Activated T-cell treated with anti-CD3 and anti-CD28 coated beads, Interleukin-2, amount 50 U/mL, for 24 hours (primary cell): ENCODE data around the gene PEX11B.
A peak's percentile ranks its signal among the peaks of the same experiment; 100 is the strongest.

Experiments
- DNase-seq: peaks from one replicate; pipeline ENCODE4 v3.0.0-alpha.2; 2020
- H3K27ac Mint-ChIP-seq: 2 replicates; pipeline ENCODE4 v1.8.0; 2020; ENCODE audit warnings: mild to moderate bottlenecking, mixed read lengths
- H3K27me3 Mint-ChIP-seq: 2 replicates; pipeline ENCODE4 v1.8.0; 2020; ENCODE audit warnings: mixed read lengths
- H3K36me3 Mint-ChIP-seq: 2 replicates; pipeline ENCODE4 v1.8.0; 2020; ENCODE audit warnings: low read depth, mixed read lengths
- H3K4me1 Mint-ChIP-seq: 2 replicates; pipeline ENCODE4 v1.8.0; 2020; ENCODE audit warnings: low read depth, mixed read lengths
- H3K4me3 Mint-ChIP-seq: 2 replicates; pipeline ENCODE4 v1.8.0; 2020; ENCODE audit warnings: mild to moderate bottlenecking, moderate library complexity, mixed read lengths
- H3K9me3 Mint-ChIP-seq: 2 replicates; pipeline ENCODE4 v1.8.0; 2020; ENCODE audit warnings: mixed read lengths

PEX11B gene, protein sequence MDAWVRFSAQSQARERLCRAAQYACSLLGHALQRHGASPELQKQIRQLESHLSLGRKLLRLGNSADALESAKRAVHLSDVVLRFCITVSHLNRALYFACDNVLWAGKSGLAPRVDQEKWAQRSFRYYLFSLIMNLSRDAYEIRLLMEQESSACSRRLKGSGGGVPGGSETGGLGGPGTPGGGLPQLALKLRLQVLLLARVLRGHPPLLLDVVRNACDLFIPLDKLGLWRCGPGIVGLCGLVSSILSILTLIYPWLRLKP

DNA sequence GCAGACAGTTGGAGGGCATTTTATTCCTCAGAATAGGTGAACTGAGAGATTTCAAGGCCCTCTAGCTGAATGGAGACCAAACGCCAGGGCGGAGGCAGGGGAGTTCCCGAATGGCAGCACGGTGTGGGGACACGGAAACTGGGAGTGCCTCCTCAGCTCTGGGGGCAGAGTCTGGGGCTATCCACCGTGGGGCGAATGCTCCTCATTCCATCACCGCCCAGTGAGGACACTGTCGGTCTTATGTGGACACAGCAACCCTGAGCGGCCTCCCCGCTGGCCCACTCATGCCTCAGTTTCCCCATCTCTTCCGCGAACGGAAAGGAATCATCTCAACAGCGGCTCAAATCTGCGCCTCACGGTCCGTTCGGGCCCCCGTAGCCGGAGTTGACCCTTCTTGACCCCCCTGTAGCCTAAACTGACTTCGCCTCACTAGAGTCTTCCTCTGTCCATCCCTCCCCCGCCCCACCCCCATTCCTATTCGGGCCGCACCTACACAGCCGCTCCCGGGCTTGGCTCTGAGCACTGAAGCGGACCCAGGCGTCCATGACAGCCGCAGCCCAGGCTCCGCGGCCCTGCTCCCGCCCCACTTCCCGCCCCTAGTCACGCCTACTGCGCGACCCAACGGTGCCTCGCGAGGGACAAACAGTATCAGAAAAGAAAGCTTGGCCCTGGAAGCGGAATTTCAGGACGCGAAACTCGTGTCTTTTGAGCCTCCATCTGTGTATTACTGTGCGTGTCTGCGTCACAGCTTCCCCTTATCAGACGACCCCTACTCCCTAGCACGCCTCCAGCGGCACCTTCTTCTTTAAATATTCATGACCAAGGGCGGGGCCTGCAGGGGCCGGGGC is at the start of gene PEX11B:
Gene PEX11B (minus strand): TSS at position 574 of the 848 bp plus-strand sequence. CDS start 29 bp downstream, at position 545.
- peak within 1 kb of the TSS; percentile 93 for H3K4me3 Mint-ChIP-seq
- peaks cover 75% of the 10 kb centered on the region for H3K36me3 Mint-ChIP-seq
- peaks cover 63% of the 10 kb centered on the region for H3K4me1 Mint-ChIP-seq
- H3K27me3 Mint-ChIP-seq: no peaks in the 10 kb centered on the region
- peak within 1 kb of the TSS; percentile 97 for H3K27ac Mint-ChIP-seq
- DNase-seq: peak; percentile 96
- H3K9me3 Mint-ChIP-seq: no peaks in the 10 kb centered on the region

DNA sequence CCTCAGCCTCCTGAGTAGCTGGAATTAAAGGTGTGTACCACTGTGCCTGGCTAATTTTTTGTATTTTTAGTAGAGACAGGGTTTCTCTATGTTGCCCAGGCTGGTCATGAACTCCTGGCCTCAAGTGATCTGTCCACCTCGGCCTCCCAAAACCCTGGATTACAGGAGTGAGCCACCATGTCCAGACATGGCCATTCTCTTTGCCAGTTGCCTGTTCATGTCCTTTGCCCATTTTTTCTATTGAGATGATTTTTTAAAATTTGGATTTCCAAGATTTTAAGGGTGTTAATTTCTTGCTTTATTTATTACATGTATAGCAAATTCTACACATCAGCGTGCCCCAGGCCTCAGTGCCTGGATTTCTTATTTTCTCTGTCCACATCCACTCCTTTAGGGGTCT is 48.8 kb upstream of the PEX11B start:
- Mint-ChIP-seq H3K9me3 (peaks cover 4% of the 10 kb centered on the region), H3K36me3 (peaks cover 19% of the 10 kb centered on the region), H3K4me1 (peaks cover 41% of the 10 kb centered on the region), H3K27me3 (no peaks in the 10 kb centered on the region), H3K27ac (no peak overlapping the region), H3K4me3 (no peak overlapping the region)
- DNase-seq: no peak

DNA sequence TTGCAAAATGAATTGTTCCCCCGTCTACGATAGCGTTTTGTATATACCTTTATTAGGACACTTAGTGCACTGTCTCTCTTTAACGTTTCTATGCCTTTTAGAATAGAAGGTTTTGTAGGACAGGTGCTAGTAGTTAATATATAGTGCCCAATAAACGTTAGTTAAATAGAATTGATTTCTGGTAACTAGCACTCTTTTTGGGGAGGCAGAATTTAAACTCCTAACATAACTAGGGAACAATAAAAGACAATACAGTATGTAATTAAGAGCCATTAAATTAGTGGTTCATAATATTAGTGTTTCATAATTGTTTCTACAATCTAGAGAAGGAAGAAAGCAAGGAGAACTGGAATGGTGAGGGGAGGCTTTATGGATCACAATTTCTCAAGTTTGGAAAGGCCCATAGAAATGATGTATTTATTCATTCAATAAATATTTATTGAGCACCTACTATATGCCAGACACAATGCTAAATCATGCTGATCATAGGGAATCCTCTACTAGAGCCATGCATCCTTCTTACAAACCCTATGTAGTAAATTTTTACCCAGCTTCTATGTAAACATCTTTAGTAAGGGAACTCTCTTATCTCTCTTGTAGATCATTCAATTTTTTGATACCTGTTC is 46.7 kb upstream of the PEX11B start:
- Mint-ChIP-seq H3K27me3 (no peaks in the 10 kb centered on the region), H3K4me1 (peaks cover 56% of the 10 kb centered on the region), H3K27ac (peak overlapping the region; percentile 96), H3K4me3 (peak overlapping the region; percentile 96), H3K36me3 (peaks cover 32% of the 10 kb centered on the region), H3K9me3 (peaks cover 4% of the 10 kb centered on the region)
- no peak for DNase-seq

DNA sequence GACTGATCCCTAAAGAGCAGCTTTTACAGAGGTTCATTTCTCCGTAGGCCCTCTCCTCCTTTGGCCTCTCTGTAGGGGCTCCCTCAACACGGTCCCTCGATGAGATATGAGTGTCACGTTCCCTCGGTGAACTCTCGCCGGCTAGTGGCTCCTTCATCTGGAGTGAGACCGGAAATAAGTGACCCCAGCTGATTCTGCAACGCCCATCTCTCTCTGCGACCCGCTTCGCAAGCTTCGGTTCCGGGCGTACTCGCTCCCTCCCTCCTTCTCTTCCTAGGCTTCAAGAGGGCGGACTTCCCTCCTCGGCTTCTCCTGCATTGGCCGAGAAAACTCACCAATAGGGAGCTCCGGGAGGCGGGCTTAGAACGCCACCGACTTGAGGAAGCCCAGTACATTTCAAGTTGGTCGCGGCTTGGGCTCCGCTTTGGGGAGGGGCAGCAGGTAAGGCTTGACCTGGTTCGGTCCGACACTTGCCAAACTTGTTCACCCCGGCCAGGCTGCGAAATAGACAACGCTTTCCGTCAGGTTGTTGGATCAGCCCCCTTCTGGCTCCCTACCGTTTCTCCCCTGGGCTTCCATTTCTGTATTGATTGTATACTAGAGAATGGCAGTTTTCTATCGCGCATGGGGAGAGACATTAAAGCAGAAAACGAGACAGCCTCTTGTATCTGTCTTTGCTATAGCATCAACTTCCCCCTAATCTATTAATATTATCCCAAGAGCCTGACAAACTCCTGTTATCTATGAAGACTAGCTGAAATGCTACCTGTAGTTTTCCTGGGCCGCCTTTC is 46.0 kb upstream of the PEX11B start, which contains the start of the genes ANKRD34A and POLR3GL:
Gene ANKRD34A (minus strand): TSS at position 248 of the 791 bp plus-strand sequence. CDS start 2,816 bp downstream, outside the sequence.
Gene POLR3GL (plus strand): TSS at position 363 of the 791 bp plus-strand sequence. CDS start 10,176 bp downstream, outside the sequence.
- H3K4me1 Mint-ChIP-seq: peaks cover 63% of the 10 kb centered on the region
- peak within 1 kb of the TSS; percentile 96 for H3K27ac Mint-ChIP-seq
- H3K4me3 Mint-ChIP-seq: peak within 1 kb of the TSS; percentile 96
- peak; percentile 90 for DNase-seq
- H3K27me3 Mint-ChIP-seq: no peaks in the 10 kb centered on the region
- H3K36me3 Mint-ChIP-seq: peaks cover 32% of the 10 kb centered on the region
- peaks cover 4% of the 10 kb centered on the region for H3K9me3 Mint-ChIP-seq

DNA sequence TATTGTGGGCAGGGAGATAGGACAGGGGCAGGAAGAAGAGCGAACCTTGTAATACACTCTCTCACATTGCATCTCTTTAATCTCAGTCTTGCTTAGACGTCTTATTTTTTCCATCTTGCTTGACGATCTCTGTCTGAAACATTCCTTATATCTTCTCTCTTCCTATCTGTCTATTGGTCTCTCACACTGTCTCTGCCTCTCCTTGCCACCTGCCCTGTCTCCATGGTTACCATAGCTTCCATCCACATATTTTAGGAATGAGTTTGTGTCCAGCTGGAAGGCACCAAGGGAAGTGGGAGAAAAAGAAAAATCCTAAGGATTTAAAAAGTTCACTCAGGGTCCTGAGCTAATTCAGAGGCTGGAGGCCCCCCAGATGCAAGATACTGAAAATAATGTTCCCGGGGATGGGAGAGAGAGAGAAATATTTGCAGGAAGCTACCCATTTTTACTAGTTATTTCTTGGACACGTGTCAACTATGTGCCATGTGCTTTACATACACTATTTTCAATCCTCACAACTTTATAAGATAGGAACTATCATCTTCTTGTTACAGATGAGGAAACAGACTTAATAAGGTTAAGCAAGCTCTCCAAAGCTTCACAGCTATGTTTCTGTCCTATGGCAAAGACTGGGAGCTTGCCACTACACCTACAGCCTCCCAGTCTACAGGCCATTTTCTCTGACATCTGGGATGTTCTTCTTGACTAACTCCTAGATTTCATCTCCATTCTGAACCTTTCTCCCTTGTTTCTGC is 44.9 kb upstream of the PEX11B start:
- no peak for DNase-seq
- peak overlapping the region; percentile 96 for H3K27ac Mint-ChIP-seq
- peaks cover 4% of the 10 kb centered on the region for H3K9me3 Mint-ChIP-seq
- H3K4me3 Mint-ChIP-seq: peak overlapping the region; percentile 96
- no peaks in the 10 kb centered on the region for H3K27me3 Mint-ChIP-seq
- peaks cover 29% of the 10 kb centered on the region for H3K36me3 Mint-ChIP-seq
- peaks cover 72% of the 10 kb centered on the region for H3K4me1 Mint-ChIP-seq

DNA sequence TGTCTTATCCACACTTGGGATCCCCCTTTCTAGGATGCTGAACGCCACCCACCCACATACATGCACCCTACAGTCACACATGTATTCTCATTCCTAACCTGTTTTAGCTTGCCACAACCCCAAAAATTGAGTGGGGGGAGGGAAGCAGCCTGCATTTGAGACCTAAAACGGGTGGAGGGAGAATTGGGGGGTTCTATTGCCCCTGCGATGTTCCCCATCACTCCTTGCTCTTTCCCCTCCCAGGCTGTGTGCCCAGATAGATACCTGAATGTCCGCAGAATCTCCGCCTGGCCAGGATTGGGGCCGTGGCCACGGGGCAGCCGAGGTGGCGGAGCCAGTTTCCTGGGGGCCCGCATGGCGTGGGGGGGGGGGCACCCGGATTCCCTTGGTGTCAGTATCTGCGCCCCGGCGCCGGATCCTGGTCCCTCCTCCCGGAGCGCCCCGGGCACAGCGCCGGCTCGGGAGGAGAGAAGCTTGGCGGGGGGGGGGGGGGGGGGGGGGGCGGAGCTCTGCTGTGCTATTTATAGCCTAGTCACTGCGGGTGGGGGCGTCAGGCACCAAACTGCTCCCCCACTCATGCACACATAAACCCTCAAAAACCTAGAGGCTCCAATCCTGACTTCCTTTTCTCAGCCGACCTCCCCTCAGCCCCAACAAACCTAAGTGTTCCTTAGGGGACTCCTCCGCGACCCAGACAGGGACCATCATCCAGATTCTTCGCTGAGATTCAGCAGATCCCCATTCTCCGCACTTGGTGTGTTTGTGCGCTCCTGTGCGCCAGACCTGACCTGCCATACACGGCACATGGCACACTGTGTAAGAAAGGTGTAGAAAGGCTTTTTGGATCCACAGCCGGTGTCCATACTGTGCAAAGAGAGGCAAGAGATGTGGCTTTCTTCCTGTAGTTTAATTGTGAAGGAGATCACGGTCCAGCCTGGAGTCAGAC is 43.9 kb upstream of the PEX11B start:
- H3K27ac Mint-ChIP-seq: peak overlapping the region; percentile 96
- peaks cover 24% of the 10 kb centered on the region for H3K36me3 Mint-ChIP-seq
- peak overlapping the region; percentile 96 for H3K4me3 Mint-ChIP-seq
- H3K4me1 Mint-ChIP-seq: peaks cover 73% of the 10 kb centered on the region
- DNase-seq: peak; percentile 73
- no peaks in the 10 kb centered on the region for H3K27me3 Mint-ChIP-seq
- H3K9me3 Mint-ChIP-seq: peaks cover 2% of the 10 kb centered on the region

DNA sequence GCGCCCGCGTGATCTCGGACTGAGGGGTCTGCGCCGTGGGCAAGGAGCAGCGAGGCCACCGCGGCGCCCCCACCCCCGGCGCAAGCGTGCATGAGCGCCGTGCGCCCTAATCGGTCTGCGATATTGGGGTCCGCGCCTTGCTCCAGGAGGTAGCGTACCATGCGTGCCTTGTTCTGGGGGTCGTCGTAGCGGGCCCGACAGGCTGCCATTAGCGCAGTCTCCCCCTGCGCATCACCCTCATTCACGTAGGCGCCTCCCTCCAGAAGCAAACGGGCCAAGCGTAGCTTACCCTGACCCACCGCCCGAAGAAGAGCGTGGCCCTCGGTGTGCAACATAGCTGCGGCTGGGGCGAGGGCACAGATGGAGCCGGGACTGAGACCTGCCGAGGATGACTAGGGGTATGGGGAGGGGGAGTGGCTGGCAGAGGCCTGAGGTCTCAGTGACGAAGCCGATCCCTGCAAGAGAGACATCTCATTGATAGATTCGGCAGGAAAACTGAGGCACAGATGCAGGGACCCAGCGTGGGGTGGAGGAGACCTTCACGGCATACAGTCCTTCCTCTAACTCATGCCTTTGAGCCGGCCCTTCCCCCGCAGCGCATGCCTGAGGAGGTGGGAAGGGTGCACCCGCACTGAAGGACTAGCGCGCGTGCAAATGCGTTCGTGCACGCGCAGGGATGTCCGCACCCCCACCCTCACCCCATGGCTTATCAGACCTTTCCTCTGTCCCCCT is 43.1 kb upstream of the PEX11B start:
- Mint-ChIP-seq H3K36me3 (peaks cover 28% of the 10 kb centered on the region), H3K4me1 (peaks cover 72% of the 10 kb centered on the region), H3K27ac (peak overlapping the region; percentile 93), H3K27me3 (no peaks in the 10 kb centered on the region), H3K4me3 (peak overlapping the region; percentile 96), H3K9me3 (no peaks in the 10 kb centered on the region)
- DNase-seq: peak; percentile 81

DNA sequence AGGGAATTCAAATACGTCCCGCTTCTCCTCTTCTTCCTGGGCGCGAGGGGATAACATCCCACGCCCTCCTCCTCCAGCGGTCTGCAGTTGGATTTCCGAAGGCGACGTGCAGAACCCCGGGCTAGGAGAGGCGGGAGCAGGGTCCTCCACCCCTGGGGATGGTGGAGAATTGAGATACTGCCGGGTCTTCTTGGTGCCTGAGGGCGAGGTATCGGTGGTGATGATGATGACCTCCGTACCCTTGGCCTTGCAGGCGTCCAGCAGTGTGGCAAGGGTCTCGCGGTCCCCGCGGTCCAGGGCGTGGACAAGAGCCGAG is 42.5 kb upstream of the PEX11B start:
- Mint-ChIP-seq H3K9me3 (no peaks in the 10 kb centered on the region), H3K36me3 (peaks cover 28% of the 10 kb centered on the region), H3K4me1 (peaks cover 76% of the 10 kb centered on the region), H3K4me3 (peak overlapping the region; percentile 96), H3K27me3 (no peaks in the 10 kb centered on the region), H3K27ac (peak overlapping the region; percentile 93)
- DNase-seq: no peak

DNA sequence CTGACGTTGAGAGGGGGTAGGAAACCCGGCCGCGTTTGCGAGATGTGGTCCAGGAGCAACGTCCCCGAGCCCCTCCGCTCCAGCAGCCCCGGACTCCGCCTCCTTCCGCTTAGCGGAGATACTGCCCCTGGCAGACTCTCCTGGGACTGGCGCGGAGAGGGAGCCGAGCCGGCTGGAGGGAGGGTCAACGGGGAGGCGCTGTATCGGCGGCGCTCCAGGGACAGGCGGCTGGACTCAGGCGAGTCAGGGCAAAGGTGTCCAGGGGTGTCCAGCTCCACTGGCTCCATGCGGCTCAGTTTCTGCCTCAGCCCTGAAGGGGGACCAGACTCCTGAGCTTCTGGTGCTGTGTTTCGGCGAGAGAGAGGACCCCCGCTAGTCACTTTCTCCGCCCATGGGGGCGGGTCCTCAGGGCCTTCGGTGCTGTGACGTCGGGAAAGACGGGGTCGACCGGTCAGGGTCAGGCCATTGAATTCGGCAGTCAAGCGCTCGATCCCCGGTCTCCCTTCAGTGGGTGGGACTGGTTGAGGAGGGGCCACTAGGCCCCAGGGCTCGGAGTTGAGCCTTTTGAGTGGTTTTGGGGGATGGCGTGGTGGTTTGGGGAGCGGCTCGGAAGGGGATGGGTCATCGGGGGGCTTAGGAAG is 42.1 kb upstream of the PEX11B start:
- H3K4me1 Mint-ChIP-seq: peaks cover 79% of the 10 kb centered on the region
- no peaks in the 10 kb centered on the region for H3K27me3 Mint-ChIP-seq
- peaks cover 28% of the 10 kb centered on the region for H3K36me3 Mint-ChIP-seq
- peak overlapping the region; percentile 96 for H3K4me3 Mint-ChIP-seq
- no peaks in the 10 kb centered on the region for H3K9me3 Mint-ChIP-seq
- peak overlapping the region; percentile 93 for H3K27ac Mint-ChIP-seq
- peak; percentile 72 for DNase-seq

DNA sequence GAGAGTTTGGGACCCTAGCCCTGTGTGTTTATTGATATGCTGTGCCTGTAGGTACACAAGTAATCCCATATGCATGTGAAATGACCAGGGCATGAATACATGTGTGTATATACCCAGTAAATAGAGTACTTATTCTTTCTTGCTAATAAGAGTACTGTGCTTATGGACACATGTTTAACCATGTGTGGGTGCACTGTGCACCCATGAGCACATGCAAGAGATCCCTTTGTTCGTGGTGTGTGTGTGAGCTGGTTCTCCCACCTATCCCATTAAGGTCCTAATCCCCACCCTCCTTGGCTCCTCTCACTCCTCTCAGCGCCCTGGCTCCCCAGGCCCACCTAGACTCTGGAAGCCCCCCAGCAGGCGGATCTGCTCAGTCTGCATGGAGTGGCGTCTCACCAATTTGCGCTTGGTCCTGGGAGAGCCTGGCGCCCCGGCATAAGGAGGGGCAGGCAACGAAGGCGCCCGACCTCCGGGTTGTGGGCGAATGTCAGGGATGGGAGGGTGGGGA is 41.5 kb upstream of the PEX11B start:
- peak; percentile 47 for DNase-seq
- Mint-ChIP-seq H3K36me3 (peaks cover 32% of the 10 kb centered on the region), H3K4me1 (peaks cover 79% of the 10 kb centered on the region), H3K27ac (no peak overlapping the region), H3K4me3 (peak overlapping the region; percentile 96), H3K27me3 (no peaks in the 10 kb centered on the region), H3K9me3 (no peaks in the 10 kb centered on the region)

DNA sequence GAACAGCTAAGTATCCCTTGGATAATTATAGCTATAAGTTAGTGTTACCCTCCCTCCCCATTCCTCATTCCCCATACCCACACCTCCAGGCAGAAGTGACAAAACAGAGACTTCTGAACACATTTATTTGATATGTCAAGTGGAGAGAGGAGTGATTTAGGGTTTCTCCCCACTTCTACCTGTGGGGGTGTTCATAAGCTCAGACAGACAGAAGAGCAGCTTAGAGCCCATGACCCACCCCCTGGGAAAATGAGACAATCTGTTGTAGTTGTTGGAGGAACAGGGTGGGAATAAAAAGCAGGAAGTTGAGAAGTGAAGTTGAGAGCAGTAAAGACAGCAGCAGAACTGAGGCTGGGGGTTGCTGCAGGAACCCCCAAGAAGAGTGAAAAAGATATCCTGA is 40.8 kb upstream of the PEX11B start:
- no peak for DNase-seq
- peak overlapping the region; percentile 96 for H3K4me3 Mint-ChIP-seq
- H3K27me3 Mint-ChIP-seq: no peaks in the 10 kb centered on the region
- H3K9me3 Mint-ChIP-seq: no peaks in the 10 kb centered on the region
- peak overlapping the region; percentile 45 for H3K27ac Mint-ChIP-seq
- H3K4me1 Mint-ChIP-seq: peaks cover 83% of the 10 kb centered on the region
- H3K36me3 Mint-ChIP-seq: peaks cover 29% of the 10 kb centered on the region

DNA sequence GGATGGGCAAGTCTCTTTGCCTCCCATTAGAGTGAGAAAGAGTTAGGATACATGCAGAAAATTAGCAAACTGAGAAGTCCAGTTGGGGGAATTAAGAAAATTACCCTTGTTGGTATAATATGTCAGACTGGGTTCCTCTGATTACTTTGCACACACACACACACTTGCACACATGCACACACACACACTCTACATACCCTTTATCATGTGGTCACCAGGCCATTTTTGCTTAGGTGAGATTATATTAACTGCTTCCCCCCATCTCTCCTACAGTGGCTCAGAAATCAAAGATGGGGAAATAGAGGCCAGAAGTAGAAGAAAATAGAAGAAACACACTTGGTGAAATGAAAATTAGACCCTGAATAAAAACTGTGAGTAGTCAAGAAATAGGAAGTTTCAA is 40.2 kb upstream of the PEX11B start:
- Mint-ChIP-seq H3K27ac (no peak overlapping the region), H3K27me3 (no peaks in the 10 kb centered on the region), H3K4me1 (peaks cover 82% of the 10 kb centered on the region), H3K9me3 (no peaks in the 10 kb centered on the region), H3K36me3 (peaks cover 27% of the 10 kb centered on the region), H3K4me3 (no peak overlapping the region)
- no peak for DNase-seq
